Measurements from ENCODE around the gene NPAS2.

Gene NPAS2

DNA sequence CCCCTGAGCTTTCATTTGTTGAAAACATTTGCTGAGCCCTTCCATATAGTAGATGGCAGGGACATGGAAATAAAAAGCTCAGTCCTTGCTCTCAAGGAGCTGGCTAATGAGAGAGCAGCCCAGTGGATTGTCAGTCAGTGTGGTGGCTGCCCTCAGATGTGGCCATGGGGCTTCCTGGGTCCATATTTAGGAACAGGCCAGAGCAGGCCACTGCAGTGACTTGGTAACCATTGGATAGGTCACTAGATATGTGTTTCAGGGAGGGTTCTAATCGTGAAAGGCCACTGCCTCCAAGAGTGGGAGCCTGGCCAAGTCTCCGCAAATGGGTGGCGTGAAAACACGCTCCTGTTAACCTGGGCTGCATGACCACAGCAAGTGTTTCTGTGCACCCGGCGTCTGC, 37.4 kb downstream of the NPAS2 start:
- DNase-seq = no peak

DNA sequence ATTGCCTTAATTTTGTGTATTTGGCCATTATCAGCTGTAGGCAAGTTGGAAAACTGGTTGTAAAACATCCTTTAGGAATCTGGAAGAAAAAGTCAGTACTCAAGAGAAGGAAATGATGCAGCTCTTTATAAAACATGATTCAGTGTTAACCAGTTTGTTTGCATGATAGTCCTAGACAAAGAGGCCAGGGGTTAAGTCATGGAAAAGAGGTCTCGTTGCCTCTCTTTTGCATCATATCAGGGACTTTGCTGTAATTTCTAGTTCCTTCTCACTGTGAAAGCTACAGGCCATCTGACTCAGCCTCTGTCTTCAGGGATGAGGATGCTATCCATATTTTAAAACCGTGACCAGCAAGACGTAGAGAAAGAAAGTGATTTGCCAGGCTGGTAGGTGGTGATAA, 38.0 kb downstream of the NPAS2 start:
- no peak for DNase-seq

DNA sequence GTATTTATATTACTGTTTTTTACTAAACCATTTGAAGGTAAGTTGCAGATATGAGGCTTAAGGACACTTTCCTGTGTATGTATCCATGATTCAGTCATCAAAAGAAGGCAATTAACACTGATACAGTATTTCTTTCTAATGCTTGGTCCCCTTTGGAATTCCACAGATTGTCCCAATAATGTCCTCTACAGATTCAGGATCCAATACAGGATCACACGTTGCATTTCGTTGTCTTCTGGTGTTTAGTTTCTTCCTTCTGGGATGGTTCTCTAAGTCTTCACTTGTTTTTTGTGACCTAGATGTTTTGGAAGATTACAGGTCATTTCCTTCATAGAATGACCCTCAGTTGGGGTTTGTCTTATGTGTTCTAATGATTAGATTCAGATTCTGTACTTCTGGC, 40.0 kb downstream of the NPAS2 start:
- DNase-seq = no peak

DNA sequence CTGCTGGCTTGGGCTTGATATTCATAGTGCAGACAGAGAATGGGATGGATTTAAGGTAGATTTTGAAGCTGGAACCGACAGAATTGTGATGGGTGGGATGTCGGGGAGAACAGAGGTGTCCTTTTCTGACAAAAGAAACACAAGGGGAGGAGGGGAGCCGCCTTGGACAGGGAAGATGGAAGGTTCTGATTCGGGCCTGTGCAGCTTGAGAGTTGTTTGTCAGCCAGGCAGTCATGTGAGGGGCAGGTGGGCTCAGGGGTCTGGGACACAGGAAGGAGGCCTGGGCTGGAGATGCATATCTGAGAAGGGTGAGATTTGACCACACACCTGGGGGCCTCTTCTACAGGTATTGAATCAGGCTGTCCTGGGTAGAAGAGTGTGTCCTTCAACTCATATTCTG, 41.4 kb downstream of the NPAS2 start:
- DNase-seq = no peak

DNA sequence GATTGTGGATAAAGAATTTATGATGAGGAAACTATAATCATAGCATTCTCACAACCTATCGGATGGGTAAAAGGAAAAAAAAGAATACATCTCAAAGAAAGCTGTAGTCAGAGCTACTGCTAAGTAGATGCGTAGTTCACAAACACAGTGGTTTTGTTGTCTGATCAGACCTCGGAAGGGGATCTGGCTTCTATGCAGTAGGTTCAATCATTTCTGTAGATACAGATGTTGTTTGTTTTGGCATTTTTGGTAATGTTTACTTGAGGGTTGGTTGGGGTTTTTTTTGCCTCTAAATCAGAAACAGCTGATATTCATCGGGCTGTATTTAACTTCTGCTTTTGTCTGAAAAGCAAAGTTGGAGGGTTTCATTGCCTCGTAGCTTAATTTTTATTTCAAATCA, 42.1 kb downstream of the NPAS2 start:
- DNase-seq = no peak

DNA sequence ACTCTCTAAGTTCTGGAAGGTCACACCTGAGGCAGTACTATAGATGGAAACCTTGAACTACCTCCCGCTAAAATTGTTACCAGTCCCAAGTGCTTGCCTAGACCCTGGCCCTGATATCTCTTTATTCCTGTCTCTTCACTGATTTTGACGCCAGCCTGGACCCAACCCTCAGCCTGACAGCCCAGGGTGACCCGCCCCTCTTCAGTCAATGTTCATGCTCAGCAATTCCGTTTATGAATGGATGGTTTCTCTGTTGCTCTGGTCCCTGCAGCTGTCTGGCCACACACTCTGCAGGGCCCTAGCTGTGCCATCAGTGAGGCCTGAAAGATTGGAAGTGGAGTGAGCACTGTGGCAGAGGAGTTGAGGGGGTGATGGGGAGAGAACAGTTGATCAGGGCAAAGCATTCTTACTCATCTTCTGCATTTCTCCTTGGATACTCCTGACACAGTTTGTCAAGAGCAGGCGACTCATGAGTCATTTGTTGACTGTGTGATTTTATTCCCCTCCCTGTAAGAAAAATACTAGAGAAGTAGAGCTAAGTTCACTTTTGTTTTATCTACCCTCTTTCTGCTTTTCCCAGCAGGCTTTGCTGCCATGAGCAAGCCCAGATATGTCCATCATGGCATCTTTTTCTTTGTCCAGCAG, 46.0 kb downstream of the NPAS2 start:
- no peak for DNase-seq

DNA sequence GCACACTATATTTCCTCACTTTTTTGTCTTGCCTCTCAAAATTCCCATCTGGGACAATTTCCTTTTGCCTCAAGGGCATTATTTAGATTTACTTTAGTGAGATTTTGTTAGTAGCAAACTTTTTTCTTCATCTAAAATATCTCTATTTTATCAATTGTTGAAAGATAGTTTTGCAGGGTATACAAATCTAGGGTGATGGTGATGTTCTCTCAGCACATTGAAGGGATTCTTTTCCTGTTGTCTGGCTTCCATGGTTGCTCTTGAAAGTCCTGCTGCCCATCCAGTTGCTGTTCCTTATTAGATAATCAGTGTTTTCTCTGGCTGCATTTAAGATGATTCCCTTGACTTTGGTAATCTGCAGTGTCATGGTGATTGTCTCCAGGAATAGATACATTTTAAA, 48.1 kb downstream of the NPAS2 start:
- no peak for DNase-seq

DNA sequence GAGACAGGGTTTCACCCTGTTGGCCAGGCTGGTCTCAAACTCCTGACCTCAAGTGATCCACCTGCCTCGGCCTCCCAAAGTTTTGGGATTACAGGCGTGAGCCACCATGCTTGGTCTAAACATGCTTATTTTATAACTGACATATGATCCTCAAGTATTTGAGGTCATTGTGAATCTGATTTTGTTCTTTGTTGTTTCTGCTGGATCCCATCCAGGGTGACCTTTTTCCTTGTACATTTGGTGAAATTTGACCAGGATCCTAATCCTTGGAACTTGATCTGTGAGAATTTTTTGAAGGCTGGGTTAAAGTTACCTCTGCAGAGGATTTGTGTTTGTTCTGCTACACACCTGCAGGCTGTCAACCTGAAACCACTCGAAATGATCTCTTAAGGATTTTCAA, 49.2 kb downstream of the NPAS2 start:
- DNase-seq = no peak

DNA sequence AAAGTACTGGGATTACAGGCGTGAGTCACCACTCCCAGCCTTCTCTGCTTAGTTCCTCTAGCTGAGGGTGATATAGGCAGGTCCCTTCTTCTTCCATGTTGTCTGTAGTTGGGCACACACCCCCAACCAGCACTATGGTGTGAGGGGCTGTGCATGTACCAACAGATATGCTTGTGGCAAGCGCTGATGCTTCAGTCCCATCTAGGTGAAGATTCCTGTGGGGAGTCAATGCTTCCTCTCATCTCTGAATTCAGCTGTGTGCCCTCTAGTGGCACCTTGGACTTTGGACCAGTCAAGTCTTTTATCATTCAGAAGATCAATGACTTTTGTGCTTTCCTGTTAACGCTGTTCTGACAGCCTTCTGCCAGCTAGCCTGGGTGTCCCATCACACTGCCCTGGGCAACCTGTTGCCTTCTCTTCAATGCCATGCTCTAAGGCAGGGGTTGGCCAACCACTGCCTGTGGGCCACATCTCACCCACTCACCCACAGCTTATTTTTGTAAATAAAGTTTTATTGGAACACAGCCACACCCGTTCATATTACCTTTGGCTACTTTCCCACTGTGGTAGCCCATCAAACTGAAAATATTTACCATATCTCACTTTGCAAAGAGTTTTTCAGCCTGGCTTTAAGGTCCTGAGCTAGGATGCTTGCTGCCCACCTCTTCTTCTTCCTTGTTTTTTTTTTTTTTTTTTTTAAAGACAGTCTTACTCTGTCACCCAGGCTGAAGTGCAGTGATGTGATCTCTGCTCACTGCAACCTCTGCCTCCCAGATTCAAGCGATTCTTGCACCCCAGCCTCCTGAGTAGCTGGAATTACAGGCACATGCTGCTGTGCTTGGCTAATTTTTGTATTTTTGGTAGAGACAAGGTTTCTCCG, 51.0 kb downstream of the NPAS2 start:
- peak in 1 of 3 experiments; percentile 1 for DNase-seq

DNA sequence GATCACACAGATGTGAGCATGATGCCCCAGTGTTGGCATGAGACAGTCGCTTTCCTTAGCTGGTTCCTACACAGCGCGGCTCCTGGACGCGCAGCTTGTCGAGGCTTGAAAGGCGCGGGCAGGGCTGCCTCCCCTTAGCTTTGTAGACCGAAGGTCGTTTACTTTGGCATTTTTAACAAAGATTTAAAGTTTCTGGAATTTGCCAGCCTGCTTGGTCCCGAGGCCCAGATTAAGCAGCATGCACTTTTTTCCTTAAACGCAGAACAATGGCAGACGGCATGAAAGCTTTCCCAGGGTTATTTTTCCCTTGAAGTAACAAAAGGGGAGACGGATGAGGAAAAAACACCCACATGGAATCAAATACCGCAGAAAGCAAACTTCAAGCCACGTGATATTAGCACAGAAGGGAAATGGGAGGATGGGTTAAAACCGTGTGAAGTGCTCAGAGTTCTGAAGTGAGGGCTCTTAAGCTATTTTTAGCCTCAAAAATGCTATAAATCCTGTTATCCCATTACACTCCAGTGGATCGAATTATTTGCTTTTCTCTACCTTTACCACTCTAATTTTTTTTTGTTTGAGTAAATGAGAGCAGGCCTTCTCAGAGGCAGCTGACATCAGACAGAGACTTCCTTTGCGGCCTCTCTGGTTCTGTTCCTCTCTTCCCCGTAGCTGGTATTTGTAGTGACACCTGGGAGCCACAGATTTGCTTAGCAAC, 55.7 kb downstream of the NPAS2 start:
- DNase-seq = peak in 2 of 3 experiments; percentile 56 to 87

DNA sequence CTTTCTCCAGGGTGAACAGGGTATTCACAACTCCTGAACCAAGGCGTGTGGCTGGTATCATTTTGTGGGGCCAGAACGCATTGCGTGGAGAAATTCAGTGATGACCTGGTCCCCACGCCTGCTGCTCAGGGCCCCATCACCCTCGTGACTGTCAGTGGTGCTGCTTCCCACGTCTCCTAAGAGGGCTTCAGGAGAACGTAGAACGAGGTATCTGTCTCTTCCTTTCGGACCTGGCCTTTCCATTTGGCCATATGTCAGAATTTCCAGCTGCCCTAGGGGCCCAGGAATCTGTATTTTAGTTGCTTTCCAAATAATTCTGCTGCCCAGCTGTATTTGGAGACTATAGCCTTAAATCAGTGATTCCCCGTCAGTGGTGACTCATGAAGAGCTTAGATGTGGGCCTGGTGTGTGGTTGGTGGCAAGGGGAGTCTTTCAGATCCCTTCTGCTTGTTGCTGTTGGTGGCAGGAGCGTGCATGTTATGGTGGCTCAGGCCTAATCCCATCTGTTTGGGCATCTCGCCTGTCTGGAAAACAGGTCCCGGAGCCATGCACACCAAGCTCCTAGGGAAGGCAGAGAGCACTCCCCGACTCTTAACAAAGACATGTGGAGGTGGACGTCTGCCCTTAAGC, 56.4 kb downstream of the NPAS2 start:
- no peak for DNase-seq

DNA sequence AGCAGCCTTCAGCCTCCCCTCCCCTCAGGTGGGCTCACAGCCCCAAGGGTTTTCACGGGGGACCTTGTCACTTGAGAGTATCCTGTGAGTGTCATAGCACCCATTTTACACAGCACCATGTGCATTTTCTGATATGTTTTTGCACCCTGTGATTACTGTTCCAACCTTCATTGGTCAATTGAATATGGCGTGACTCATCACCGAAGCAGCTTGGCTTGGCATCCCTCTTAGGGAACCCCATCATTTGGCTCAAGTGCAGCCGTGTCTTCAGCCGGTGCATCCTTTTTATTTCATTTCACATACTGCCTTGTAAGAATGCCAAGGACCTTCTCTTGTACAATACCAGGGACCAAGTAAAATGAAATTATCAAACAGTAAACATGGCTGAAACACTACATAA, 57.6 kb downstream of the NPAS2 start:
- DNase-seq = no peak

DNA sequence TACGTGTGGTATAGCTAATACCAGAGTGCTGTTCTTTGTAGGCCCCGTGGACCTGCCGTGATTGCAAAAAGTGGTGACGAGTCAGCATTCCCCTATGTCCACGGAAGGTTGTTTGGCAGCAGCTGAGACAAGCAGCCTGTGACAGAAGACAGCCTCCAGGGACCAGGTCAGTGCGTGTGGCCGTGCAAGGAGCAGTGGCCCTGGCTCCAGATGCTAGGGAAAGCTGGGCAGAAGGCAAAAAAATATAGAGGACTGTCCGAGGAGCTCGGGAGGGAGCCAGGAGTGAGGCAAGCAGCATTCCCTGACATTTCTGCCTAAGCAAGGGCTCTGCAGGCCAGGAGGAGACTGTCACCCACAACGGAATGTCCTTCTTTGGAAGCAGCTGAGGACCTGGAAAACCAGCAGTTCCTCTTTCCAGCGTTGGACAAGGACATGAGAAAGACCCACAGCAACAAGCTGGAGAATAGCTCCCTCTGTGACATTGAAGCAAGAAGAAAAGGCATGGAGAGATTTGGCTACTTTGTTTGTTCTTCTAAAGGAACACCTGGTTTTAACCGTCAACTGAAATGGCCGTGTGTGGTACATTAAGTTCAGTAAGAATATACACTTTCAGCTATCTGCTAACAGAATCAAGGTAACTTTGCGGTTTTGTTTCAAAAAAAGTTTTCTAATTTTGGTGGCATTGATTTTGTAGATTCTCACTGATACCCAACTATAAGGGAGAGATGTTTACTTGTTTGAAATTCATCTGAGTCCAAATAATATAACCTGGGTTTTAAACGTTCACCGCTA, 58.3 kb downstream of the NPAS2 start:
- no peak for DNase-seq

DNA sequence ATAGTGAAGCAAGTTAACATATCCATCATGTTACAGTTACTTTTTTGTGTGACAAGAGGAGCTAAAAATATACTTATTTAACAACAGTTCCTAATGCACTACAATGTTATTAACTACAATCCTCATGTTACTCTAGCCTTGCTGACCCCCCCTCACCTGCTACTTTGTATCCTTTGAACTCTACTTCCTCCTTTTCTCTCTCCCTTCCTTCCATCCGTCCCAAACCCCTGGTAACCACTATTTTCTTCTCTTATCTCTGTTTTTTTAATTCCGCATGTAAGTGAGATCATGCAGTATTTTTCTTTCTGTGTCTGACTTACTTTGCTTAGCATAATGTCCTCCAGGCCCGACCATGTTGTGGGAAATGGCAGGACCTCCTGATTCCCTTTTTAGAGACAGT, 59.4 kb downstream of the NPAS2 start:
- no peak for DNase-seq

DNA sequence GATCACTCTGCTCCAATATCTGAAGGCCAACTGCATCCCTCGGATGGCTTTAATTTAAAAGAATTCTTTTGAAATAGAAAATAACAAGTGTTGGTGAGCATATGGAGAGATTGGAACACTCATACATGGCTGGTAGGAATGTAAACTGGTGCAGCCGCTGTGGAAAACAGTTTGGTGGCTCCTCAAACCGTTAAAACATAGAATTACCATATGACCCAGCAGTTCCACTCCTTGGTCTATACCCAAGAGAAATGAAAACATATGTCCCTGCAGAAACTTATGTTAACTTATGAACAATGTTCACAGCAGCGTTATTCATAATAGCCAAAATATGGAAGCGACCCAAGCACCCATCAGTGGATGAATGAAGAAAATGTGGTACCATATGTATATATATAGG, 60.1 kb downstream of the NPAS2 start:
- DNase-seq = no peak

DNA sequence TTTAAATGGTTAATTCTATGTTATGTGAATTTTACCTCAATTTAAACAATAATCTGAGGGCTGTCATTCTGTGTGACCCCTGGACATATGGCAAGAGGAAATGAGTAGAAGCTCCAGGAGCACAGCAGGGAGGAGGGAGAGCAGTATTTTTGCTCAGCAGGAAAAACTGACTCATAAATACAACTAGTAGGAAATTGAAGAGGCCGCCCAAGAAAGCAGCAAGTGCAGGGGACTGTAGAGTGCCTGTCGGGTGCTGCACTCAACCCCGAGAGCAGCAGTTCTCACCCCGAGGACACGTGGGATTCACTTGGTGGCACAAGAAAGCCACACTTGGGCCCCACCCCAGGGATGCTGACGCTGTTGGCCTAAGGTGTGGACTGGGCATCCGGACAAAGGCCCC, 60.8 kb downstream of the NPAS2 start:
- no peak for DNase-seq

DNA sequence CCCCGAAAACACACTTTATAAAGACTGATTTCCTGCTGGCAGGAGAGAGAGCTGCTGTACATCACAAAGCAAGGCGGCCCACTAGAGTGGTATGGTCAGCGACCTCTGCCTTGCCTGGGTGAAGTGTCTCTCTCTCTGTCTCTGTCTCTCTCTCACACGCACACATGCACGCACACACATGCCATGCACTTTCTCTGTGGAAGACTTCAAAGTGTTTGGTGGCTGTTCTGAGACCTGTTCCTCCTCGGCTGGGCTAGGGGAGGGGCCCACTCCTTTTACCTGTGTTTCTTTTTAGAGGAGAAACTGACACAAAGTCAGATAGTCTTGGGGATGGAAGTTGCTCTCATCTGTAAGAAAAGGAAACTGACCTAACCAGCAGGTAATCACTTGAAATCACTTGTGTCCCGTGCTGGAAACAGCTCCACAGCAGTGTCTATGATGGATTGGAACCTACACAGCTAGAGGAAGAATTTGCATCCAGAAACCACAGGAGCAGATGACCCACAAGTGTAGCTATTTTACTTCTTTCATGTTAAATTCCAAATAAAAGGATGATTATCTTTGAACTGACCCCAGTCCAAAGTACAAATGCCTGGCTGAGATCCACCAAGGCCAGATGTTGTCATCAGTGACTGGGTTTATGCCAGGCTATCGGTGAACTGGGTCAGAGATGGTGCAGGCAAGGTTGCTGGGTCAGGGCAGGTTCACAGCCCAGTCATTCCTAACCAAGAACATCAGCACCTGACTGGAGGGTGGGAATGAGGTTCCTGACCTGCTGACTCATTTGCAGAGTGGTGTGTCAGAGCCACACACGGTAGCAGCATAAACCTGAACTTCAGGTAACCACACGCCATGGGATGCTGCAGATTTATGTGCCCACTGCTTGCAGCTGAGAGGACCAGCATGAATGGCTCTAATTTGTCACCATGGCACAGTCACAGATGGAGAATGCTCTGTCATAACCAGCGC, 63.0 kb downstream of the NPAS2 start:
- no peak for DNase-seq

DNA sequence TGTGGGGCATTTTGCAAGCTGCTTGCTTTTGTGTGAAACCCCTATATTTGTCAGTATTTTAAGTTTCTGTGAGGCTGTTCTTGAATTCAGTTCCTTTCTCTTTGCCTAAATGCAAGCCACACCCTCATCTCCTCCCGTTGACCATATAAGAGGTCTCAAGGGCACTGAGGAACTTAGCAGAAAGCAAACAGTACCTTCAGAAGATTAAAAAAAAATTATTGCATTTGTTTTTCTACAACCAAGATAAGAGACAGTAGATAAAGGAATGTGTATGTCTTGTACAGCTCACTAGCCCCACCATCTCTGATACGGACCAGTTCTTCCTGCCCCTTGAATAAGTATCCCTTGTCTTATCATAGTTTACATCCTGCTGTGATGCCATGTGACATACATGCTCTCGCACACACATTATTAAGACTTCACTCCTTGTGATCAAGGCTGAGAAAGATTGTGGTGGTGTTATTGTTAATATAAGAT, 64.2 kb downstream of the NPAS2 start:
- no peak for DNase-seq

DNA sequence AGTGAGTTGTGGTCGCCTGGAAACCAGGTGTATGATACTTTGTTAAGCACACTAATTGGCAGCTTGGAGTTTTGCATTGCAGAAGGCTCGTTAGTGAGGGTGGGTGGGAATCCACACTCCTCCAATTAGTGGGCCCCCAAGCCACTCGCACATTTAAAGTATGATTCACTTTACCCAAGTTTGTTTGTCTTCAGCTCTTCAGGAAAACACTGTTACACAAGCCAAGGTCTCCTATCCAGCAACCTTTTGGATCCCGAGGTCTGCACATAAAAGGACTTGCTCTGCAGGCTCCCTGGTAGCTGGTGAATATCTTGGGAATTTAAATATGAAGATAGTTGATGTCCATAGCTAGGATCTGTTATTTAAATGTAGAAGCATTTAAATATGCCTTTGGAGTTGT, 66.1 kb downstream of the NPAS2 start:
- DNase-seq = no peak

DNA sequence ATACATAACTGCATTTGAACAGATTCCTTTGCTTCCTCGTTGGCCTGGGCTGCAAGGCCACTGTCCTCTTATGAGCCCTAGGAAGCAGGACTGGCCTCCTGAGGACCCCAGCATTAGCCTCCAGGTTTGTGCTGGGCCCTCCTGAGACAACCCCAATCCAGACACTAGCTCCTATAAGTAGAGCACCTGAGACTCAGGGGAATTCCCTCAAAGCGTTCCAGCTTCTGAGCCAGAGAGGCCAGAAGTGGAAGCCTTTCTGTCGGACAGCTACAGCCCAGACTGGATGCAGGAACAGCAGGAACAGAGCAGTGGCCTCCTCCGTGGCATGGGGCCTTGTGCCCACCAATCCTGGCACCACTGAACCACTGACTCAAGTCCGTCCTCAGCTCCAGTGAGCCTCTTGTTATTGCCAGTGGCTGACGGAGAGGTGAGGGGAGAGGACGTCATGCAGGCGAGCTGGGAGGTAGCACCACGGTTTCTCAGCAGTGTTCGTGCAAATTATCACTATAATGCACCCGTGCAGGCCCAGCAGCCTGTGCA, 67.2 kb downstream of the NPAS2 start:
- DNase-seq = no peak
